HG02642 (cell line): ENCODE data around the gene VWC2.

ENCODE experiments used
- ATAC-seq: cut with Tn5 transposase; IDR thresholded peaks from one replicate; pipeline ENCODE4 v1.9.1; 2021; ENCODE audit warnings: mild to moderate bottlenecking; ENCODE audit not compliant: unreplicated experiment, poor library complexity

The VWC2 gene

GRCh38 chr7:49927631-49928030 is 154.2 kb downstream of the VWC2 start:
- ATAC-seq: no peak

DNA sequence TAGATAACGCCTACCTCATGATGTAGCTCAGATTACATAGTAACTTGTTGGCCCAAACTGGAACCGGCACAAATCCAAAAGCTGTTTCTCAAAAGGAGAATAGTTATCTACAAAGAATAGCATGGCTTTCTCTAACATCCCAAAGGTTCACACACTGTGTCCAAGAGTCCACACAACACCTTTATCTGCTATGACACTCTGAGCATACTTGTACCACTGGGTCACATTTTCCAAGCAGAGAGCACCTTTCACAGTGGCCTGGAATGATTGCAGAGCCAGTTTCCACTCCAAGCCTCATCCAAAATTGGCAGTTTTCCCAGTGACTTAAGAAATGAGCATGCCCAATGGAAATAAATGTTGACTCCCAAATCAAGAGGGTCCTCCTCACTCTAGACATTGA is 155.3 kb downstream of the VWC2 start:
- ATAC-seq: no peak

DNA sequence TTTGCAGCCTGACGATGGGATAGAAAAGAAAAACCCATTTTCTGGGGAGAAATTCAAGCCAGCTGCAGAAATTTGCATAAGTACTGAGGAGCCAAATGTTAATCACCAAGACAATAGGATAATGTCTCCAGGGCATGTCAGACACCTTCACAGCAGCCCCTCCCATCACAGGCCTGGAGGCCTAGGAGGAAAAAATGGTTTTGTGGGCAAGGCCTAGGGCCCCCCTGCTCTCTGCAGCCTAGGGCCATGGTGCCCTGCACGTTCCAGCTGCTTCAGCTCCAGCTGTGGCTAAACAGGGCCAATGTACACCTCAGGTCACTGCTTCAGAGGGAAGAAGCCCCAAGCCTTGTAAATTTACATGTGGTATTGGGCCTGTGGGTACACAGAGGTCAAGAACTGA is 158.2 kb downstream of the VWC2 start:
- ATAC-seq: no peak

DNA sequence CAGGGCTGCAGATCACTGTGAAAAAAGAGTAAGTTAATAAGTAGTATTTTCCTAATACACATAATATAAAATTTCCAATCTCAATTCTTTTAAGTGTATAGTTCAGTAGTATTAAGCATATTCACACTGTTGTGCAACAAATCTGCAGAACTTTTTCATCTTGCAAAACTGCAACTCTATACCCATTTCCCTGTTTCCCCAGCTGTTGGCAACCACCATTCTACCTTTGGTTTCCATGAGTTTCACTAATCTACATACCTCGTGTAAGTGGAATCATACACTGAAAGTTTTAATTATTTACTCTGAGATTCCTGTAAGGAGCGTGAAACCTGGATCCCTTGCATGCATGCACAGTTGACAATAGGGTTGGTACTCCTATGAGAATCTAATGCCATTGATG is 164.2 kb downstream of the VWC2 start:
- no peak for ATAC-seq
